ENCODE measurements around the gene PUM2. TPM values are rescaled to one million over a fixed set of nuclear protein-coding genes. Genes with fewer than 3 reads are reported as not detected.

PUM2 gene
- total and polyA plus RNA-seq, 2 of the 13 experiments (the other 11 are each of a cell fraction or from before 2014, with no cell fraction given): 69.6 to 69.8 TPM

DNA sequence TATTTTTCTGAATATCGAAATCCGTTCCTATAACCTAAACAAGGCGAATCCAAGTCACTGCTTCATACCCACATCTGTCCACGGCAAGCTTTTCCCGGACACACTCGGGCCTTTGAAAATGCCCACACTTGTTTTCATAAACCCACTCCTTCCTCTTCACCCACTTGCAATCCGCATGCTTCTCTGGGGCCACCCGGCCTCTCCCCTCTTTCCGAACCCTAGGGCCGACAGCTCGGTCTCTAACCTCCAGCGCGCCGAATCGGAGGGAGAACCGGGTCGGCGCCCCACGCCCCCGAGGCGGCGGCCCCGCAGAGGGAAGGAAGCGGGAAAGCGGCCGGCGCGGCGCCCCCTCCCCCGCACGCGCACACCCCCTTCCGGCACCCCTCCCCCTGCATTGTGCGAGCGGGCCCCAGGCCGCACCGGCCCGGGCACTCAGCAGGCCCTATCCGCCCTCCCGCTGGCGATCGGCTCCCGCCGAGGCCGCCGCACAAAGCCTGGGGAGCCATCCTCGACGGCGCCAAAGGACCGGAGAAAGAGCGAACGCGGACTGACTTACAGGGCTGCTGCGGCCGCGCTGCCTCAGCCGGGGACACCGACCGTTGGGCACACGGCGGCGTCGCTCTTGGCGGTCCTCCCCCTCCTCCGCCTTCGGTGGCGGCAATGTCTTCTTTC, 467 bp downstream of the PUM2 start (continued):
- no peak for TF ChIP-seq ZNF646 (CRISPR knock-in tag; IDR thresholded peaks at IDR 0.05)
- no peak; the same call in 1 of the 2 replicates for TF ChIP-seq ARHGAP35 (CRISPR knock-in tag; IDR thresholded peaks at IDR 0.05; ENCODE audit: borderline replicate concordance)
- no peak for TF ChIP-seq TSC22D2 (CRISPR knock-in tag; IDR thresholded peaks at IDR 0.05; ENCODE audit: borderline replicate concordance)
- no peak for TF ChIP-seq CHCHD3 (CRISPR knock-in tag; IDR thresholded peaks at IDR 0.05)
- TF ChIP-seq, protein P1, sequence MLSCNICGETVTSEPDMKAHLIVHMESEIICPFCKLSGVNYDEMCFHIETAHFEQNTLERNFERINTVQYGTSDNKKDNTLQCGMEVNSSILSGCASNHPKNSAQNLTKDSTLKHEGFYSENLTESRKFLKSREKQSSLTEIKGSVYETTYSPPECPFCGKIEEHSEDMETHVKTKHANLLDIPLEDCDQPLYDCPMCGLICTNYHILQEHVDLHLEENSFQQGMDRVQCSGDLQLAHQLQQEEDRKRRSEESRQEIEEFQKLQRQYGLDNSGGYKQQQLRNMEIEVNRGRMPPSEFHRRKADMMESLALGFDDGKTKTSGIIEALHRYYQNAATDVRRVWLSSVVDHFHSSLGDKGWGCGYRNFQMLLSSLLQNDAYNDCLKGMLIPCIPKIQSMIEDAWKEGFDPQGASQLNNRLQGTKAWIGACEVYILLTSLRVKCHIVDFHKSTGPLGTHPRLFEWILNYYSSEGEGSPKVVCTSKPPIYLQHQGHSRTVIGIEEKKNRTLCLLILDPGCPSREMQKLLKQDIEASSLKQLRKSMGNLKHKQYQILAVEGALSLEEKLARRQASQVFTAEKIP (CRISPR knock-in tag; IDR thresholded peaks at IDR 0.05; ENCODE audit: borderline replicate concordance): no peak
- no peak for TF ChIP-seq ONECUT2 (CRISPR knock-in tag; IDR thresholded peaks at IDR 0.05)
- TF ChIP-seq MBNL3 (CRISPR knock-in tag; conservative IDR thresholded peaks at IDR 0.05): no peak
- no peak for TF ChIP-seq ZNF839 (CRISPR knock-in tag; IDR thresholded peaks at IDR 0.05; ENCODE audit: borderline replicate concordance)
- no peak for TF ChIP-seq ZNF33A (CRISPR knock-in tag; IDR thresholded peaks at IDR 0.05; ENCODE audit: borderline replicate concordance)
- no peak for TF ChIP-seq SRSF9 (IDR thresholded peaks at IDR 0.05; ENCODE audit: borderline replicate concordance, insufficient read depth, low read depth, low read length, poor library complexity, severe bottlenecking)
- no peak for TF ChIP-seq POLR2AphosphoS2 (IDR thresholded peaks at IDR 0.05; ENCODE audit: low read depth, low read length)
- TF ChIP-seq PBX3 (CRISPR knock-in tag; IDR thresholded peaks at IDR 0.05; ENCODE audit: borderline replicate concordance): no peak
- 0 out of 2 replicates have a peak, but pooled peaks have one; percentile 54 for TF ChIP-seq ZNF160 (CRISPR knock-in tag; IDR thresholded peaks at IDR 0.05)
- peak; percentile 10; the same call in 1 of the 2 replicates for TF ChIP-seq RXRA (CRISPR knock-in tag; IDR thresholded peaks at IDR 0.05)
- TF ChIP-seq ZNF576 (CRISPR knock-in tag; IDR thresholded peaks at IDR 0.05): no peak
- TF ChIP-seq ATF6 (CRISPR knock-in tag; conservative IDR thresholded peaks at IDR 0.05): no peak
- TF ChIP-seq NKX3-1 (CRISPR knock-in tag; IDR thresholded peaks at IDR 0.05): no peak; the same call in 1 of the 2 replicates
